Right atrium auricular region (tissue), 2 donors: ENCODE measurements around the gene TAL1. TPM values are rescaled to one million over a fixed set of nuclear protein-coding genes. Genes with fewer than 3 reads are reported as not detected.
"Not testable (repeated sequence)": the region's sequence is repeated elsewhere in the genome, so short reads cannot be mapped to it uniquely, and the experiment has no call there.

Experiments
- DNase-seq: peaks from one replicate; pipeline ENCODE4 v3.0.0-alpha.2; 2019; ENCODE audit warnings: low spot score
- H3K27ac ChIP-seq, 2 donors: fragments of 200-600 bp; sonication (generic); 1 replicate in 1 of 2; 2 replicates in 1 of 2; pipeline ENCODE4 v1.5.1; 2016 to 2019
- H3K27me3 ChIP-seq, 2 donors: fragments of 200-600 bp; sonication (generic); one replicate each; pipeline versions ENCODE4 v1.5.1 to v1.6.0; 2017 to 2019
- H3K36me3 ChIP-seq: fragments of 200-600 bp; sonication (generic); one replicate; pipeline ENCODE4 v1.5.1; 2016
- H3K4me1 ChIP-seq, 2 donors: fragments of 200-600 bp; sonication (generic); one replicate each; pipeline versions ENCODE4 v1.5.1 to v1.6.0; 2017 to 2019
- H3K4me3 ChIP-seq, 2 donors: fragments of 200-600 bp; sonication (generic); 1 replicate in 1 of 2; 2 replicates in 1 of 2; pipeline ENCODE4 v1.5.1; 2017 to 2019; ENCODE audit warnings: mild to moderate bottlenecking in 1 of 2, moderate library complexity in 1 of 2
- H3K9me3 ChIP-seq, 2 donors: fragments of 200-600 bp; sonication (generic); one replicate each; pipeline ENCODE4 v1.5.1; 2019
- CTCF ChIP-seq, 2 donors: fragments of 200-600 bp; sonication (generic); IDR thresholded peaks; one replicate each; pipeline ENCODE4 v1.5.1; 2019; ENCODE audit warnings: antibody characterized with exemption in 2 of 2
- total RNA-seq, 2 donors: library from RNA; depleted of rRNA; stranded (reverse); fragments of >200 nt; gene quantifications; one replicate each; pipeline ENCODE4 v1.1.0, GENCODE V29; 2016

TAL1 gene
- total RNA-seq, 2 donors from 2014 or later: 3.1 to 4.1 TPM

GRCh38 chr1:47208374-47208850 is 23.6 kb downstream of the TAL1 start:
- Histone ChIP-seq H3K9me3 (no peaks in the 10 kb centered on the region), H3K4me1 (peaks cover 0 to 16% of the 10 kb centered on the region in 2 donors), H3K27ac (no peak overlapping the region), H3K4me3 (no peak overlapping the region), H3K36me3 (no peaks in the 10 kb centered on the region), H3K27me3 (no peaks in the 10 kb centered on the region)
- no peak for TF ChIP-seq CTCF (IDR thresholded peaks at IDR 0.05)
- DNase-seq: no peak

- no peaks in the 10 kb centered on the region for H3K27me3 ChIP-seq
- H3K36me3 ChIP-seq: no peaks in the 10 kb centered on the region
- peaks cover 0 to 16% of the 10 kb centered on the region in 2 donors for H3K4me1 ChIP-seq
- H3K4me3 ChIP-seq: no peak overlapping the region
- TF ChIP-seq CTCF (IDR thresholded peaks at IDR 0.05): no peak
- no peak overlapping the region for H3K27ac ChIP-seq
- no peak for DNase-seq
- H3K9me3 ChIP-seq: peaks cover 0 to 4% of the 10 kb centered on the region in 2 donors
These were observed 24.1 kb downstream of the TAL1 start for GRCh38 chr1:47207803-47208373.

- no peaks in the 10 kb centered on the region for H3K27me3 ChIP-seq
These were observed 26.1 kb downstream of the TAL1 start for GRCh38 chr1:47205918-47206317.

GRCh38 chr1:47203504-47203903 is 28.5 kb downstream of the TAL1 start:
- H3K4me3 ChIP-seq, H3K36me3 ChIP-seq, H3K27ac ChIP-seq, H3K9me3 ChIP-seq, H3K4me1 ChIP-seq, DNase-seq, H3K27me3 ChIP-seq: not testable (repeated sequence)

More at GRCh38 chr1:47205918-47206317, 26.1 kb downstream of the TAL1 start:
- H3K4me1 ChIP-seq: peaks cover 0 to 2% of the 10 kb centered on the region in 2 donors
- H3K36me3 ChIP-seq: no peaks in the 10 kb centered on the region
- peaks cover 0 to 10% of the 10 kb centered on the region in 2 donors for H3K9me3 ChIP-seq
- DNase-seq: no peak
- H3K4me3 ChIP-seq: no peak overlapping the region
- no peak for TF ChIP-seq CTCF (IDR thresholded peaks at IDR 0.05)
- no peak overlapping the region for H3K27ac ChIP-seq

GRCh38 chr1:47201179-47201578 is 30.8 kb downstream of the TAL1 start:
- H3K27me3 ChIP-seq: no peaks in the 10 kb centered on the region
- peaks cover 0 to 10% of the 10 kb centered on the region in 2 donors for H3K9me3 ChIP-seq
- TF ChIP-seq CTCF (IDR thresholded peaks at IDR 0.05): no peak

GRCh38 chr1:47198214-47198613 is 33.8 kb downstream of the TAL1 start:
- no peak for TF ChIP-seq CTCF (IDR thresholded peaks at IDR 0.05)
- H3K27me3 ChIP-seq: no peaks in the 10 kb centered on the region
- H3K36me3 ChIP-seq: no peaks in the 10 kb centered on the region
- no peak overlapping the region for H3K4me3 ChIP-seq
- no peaks in the 10 kb centered on the region for H3K4me1 ChIP-seq
- H3K9me3 ChIP-seq: peaks cover 0 to 9% of the 10 kb centered on the region in 2 donors
- H3K27ac ChIP-seq: no peak overlapping the region
- no peak for DNase-seq

More at GRCh38 chr1:47201179-47201578, 30.8 kb downstream of the TAL1 start:
- H3K4me3 ChIP-seq: no peak overlapping the region
- H3K4me1 ChIP-seq: no peaks in the 10 kb centered on the region
- no peaks in the 10 kb centered on the region for H3K36me3 ChIP-seq
- no peak overlapping the region for H3K27ac ChIP-seq
- no peak for DNase-seq
